ENCODE data around the gene RSRC1.
"Not testable (repeated sequence)": the region's sequence is repeated elsewhere in the genome, so short reads cannot be mapped to it uniquely, and the experiment has no call there.

The RSRC1 gene

GRCh38 chr3:158101335-158102241, 8.3 kb upstream of the RSRC1 start:
- DNase-seq, result no peak

DNA sequence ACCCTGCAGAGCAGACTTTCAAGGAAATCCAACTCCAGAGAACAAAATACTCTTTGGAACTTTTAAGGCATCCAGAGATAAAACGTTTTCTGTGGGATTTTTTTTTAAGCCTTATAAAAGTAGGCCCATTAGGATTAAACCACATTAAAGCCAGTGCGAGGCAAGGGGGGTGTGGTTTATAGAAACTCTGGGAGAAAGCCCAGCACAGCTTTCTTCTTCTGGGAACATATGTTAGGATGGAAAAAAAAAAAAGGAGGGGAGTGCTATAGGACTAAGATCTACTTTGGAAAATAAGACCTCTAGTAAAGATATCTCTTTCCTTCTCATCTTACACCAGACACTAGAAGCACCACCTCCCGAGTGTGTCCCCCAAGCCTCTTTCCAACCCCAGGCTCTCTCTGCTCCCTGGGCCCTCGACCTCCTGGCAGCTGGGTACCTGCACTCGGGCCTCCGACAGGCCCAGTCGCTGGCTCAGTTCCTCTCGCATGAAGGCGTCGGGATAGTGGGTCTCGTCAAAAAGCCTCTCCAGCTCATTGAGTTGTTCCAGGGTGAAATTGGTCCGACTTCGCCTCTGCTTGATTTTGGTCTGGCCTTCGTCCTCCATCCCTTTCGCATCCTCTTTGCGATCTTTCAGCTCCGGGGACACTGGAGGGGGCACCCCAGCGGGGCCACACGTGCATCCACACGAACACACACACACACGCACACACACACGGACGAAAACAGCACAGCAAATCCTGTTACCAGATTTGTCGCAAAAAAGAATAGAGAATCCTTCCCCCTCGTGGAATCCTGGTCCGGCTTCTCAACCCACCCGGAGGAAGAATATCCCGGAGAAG, 7.4 kb upstream of the RSRC1 start:
- DNase-seq, result no peak

DNA sequence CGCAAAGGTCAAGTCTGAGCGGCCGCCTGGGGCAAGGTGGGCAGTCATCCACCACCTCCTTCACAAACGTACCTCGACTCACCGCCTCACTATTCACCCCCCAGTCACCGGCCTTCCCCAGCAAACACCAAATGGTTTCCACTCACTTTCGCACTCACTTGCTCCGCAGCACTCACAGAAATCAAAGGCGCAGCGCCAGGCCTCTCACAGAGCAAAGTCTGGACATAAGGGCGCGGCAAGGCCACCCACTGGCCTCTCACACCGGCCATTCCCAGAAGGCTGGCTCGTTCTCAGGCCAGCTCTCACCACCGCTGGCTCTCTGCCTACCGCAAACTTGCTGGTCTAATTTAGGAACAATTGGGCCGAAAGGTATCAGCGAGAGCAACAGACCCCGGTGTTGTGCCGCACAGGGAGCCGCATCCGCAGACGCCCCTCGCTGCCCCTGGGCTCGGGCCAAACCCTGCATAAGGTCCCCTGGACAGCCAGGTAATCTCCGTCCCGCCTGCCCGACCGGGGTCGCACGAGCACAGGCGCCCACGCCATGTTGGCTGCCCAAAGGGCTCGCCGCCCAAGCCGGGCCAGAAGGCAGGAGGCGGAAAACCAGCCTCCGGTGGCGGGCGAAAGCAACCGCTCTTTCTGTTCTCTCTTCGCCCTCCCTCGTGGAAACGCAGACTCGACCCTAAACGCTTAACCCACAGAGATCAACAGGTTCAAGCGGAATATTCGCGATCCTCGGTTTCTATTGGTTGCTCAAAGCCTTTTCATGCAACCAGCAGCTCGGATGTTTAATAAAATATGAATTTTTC, 6.6 kb upstream of the RSRC1 start:
- DNase-seq, result peak; percentile 22

DNA sequence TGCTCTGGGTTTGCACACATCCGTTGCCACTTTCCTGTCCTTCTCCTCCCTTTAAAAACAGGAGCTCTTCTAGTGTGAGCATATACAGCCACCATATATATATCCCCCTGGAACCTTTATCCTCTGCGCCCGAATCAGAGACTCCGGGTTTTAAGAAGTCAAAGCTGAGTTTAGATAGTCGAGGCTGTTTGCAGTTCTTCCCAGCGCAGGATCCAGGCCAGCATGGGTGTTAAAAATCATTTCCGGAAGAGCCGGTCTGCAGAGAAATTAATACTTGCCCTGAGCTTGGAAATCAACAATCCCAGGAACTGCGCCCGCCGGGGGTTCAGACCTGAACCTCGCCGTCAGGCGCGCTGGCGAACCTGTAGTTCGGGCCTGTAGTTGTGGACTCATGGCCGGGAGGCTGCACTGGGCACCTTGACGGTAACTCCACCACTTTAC, 6.0 kb upstream of the RSRC1 start:
- DNase-seq, result peak; percentile 22

- DNase-seq, result peak; percentile 44
Measured at GRCh38 chr3:158104431-158104921, 5.4 kb upstream of the RSRC1 start.

DNA sequence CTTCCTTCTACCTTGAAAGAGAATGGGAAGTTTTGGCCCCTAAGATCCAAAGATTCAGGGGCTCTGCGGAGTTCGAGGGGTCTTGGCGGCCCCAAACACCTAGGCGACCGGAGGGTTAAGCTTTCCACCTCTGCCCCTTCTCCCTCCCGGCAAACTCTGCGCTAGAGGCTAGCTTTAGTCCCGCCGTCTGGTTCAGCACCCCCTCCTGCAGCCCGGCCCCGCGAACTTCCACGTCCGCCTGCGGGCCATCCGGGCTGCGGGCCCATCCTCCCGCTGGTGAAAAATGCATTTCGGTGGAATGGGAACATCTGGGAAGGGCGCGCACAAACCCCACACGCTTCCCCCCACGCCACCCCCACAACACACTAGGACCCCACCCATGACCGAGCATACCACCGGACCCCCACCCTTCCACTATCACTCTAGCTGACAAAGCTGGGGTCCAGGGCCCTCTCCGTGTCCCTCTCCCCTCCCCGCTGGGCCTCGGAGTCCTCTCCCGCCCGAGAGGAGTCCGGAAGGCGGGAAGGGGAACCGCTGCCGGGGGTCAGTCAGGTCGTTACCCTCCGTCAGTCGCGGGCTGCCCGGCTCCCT, 4.7 kb upstream of the RSRC1 start:
- DNase-seq, result peak; percentile 21

- peak; percentile 38 for DNase-seq
Measured at GRCh38 chr3:158105710-158106253, 4.1 kb upstream of the RSRC1 start.

DNA sequence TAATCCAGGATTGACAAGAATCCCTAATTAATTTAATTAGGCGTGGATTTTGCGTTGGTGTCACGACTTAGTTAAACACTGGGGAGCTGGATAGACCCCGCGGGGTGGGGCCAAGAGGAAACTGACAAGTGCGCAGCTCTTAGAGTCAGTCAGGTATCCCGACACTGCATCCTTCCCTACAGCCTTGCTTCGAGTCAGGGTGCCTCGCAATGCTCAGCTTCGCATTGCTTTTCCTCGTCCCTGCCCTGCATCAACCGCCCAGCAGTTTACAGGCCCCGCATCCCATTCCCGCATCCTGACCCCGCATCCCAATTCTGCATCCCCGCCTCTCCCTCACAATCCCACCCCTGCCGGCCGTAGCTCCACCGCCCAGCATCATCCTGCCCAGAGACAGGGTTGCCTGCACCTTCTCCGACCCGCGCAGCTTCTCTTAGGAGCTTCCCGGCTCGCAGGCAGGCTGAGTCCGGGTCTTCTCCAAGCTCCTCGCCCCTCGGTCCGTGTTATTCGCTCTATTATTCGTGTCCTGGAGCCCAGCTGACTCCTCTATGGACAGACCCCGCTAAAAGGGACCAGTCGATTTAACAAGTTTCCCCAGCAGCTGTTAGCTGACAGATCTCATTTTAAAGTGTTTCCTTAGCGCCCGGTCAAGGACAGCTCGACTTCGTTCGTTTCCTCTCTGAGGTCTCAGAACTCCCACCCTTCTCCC, 3.0 kb upstream of the RSRC1 start:
- peak; percentile 27 for DNase-seq

DNA sequence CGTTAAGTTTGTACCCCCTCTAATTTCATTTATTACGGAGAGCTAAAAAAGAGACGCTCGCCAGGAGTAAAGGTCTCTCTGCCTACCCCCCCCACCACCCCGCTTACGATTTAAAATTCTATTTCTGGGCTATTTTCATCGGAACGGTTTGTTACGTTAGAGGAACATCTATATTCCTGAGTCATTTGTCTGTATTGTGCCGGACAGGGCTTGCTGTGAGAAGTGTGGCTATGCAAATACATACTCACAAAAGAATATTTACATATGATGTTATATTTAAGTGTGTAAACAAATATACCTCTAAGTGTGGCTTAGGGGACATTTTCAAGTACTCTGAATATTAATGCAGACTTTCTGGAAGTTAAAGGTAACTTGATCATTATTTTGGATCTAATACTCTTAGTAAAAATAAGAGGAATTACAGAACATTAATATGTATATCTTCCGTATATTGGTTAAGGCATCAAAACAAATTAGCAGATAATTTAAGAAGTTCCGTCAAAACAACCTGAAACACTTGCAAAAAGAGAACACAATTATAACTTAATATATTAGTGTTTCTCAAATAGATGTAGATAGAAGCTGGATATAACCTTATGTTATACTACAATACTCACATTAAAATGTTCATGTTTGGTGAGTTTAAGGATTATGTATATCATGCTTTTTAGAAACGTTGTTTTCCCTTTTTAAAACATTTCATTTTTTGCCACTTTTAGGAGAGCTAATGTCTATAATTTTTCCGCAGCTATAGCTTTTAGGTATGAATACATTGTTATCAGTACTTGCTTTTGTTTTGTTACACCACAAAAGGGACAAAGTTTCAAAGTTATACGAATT, 2.1 kb upstream of the RSRC1 start:
- DNase-seq, result peak; percentile 25

DNA sequence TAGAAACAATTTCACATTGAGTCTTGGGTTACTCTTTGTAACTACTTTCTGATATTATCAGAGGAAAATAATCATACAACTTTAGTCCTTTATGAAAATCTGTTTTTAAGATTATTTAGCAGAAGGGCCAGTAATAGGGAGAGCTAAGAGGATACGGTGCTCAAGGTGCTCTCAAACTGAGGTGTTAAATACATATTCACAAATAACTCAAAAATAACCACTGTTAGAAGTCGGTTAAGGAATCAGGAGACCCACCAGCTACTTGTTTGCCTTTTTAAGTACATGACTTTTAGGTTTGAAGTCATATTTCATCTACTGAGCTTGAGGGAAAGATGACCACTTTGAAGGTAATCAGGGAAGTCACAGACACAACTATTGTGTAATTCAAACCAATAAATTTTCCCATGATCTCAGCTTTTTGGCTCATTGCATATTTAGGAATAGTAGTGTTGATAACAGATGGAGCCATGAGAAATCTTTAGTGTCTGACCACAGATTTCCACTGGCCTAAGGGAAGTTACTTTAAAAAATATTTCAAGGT, 1.4 kb upstream of the RSRC1 start:
- no peak for DNase-seq

- DNase-seq, result no peak
Measured at GRCh38 chr3:158109295-158109803, 540 bp upstream of the RSRC1 start.

DNA sequence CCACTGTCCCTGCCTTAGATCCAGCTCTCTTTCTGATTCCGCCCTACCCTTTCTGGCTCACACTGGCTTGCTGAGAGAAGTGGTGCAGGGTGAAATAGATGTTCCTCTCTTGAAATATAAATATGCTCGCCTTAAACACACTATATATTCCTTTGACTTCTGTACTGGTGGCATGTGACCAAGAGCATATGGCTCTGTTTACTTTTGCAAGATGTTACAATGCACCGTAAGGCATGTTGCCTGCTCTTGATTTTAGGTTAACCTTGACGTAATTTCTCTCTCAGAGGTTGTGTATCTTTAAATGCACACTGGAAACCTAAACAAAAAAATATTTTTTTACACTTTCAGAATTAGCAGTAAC, 749 bp downstream of the RSRC1 start:
- no peak for DNase-seq

DNA sequence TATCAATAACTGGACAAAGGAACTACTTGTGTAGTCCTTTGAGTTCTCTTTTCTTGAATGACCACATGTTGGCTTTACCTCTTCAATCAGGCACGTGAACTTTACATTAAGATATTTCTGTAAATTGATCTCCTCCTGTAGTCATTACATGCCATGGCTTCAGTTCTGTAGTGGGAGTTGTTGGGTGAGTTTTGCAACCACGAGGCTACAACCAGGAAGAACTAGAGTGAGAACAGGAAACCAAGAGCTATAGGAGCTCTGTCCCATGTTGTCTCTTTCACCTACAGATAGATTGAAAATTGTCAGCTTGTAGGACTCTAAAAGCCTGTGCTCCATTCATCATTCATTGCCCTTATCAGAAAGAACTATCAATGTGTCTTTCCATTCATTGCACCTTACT, 2.0 kb downstream of the RSRC1 start:
- DNase-seq, result peak; percentile 23

DNA sequence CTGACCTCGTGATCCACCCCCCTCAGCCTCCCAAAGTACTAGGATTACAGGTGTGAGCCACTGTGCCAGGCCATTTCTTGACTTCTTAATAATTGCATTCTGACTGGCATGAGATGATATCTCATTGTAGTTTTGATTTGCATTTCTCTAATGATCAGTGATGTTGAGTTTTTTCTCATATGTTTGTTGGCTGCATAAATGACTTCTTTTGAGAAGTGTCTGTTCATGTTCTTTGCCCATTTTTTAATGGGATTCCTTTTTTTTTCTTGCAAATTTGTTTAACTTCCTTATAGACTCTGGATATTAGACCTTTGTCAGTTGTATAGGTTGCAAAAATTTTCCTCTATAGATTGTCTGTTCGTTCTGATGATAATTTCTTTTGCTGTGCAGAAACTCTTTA, 3.7 kb downstream of the RSRC1 start:
- DNase-seq, result not testable (repeated sequence)

GRCh38 chr3:158120330-158120729, 10.4 kb downstream of the RSRC1 start:
- no peak for DNase-seq

DNA sequence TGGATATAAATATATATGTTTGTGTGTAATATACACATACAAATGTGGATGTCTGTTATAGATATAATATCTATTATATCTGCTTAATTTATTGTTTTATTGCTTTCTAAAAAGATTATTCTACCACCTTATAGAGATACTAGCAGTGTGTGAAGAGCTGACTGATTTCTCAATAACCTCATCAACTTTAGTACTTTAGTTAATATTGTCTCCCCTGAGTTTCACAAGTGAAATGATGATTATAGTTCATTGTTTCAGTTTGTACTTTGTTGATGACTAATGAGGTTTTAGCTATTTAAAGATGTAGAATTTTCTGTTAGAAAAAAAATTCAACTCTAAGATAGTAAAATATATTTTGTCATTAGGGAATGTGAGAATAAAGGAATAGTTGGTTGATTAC, 11.4 kb downstream of the RSRC1 start:
- no peak for DNase-seq

DNA sequence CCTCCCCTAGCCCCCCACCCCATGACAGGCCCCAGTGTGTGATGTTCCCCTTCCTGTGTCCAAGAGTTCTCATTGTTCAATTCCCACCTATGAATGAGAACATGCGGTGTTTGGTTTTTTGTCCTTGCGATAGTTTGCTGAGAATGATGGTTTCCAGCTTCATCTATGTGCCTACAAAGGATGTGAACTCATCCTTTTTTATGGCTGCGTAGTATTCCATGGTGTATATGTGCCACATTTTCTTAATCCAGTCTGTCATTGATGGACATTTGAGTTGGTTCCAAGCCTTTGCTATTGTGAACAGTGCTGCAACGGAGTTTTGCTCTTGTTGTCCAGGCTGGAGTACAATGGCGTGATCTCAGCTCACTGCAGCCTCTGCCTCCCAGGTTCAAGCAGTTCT, 12.8 kb downstream of the RSRC1 start:
- not testable (repeated sequence) for DNase-seq

- DNase-seq, result no peak
Measured at GRCh38 chr3:158127250-158128219, 17.6 kb downstream of the RSRC1 start.

- DNase-seq, result no peak
Measured at GRCh38 chr3:158128755-158129154, 18.9 kb downstream of the RSRC1 start.
